GM23248 (cell line): ENCODE data around the gene UBAC1. TPM values are rescaled to one million over a fixed set of nuclear protein-coding genes. Genes with fewer than 3 reads are reported as not detected.

Source experiments
- DNase-seq: peaks from one replicate; pipeline ENCODE4 v3.0.0-alpha.2; 2015
- H2AFZ ChIP-seq: fragments of 200-600 bp; sonication (generic); 2 replicates; pipeline ENCODE4 v1.6.1; 2016; ENCODE audit warnings: antibody characterized with exemption
- H3F3A ChIP-seq: fragments of 200-600 bp; sonication (generic); 2 replicates; pipeline ENCODE4 v1.6.1; 2016; ENCODE audit warnings: mild to moderate bottlenecking, antibody characterized with exemption, mixed run types; ENCODE audit not compliant: insufficient read depth
- H3K27ac ChIP-seq: fragments of 200-600 bp; sonication (generic); 2 replicates; pipeline ENCODE4 v1.5.1; 2016; ENCODE audit warnings: mild to moderate bottlenecking
- H3K27me3 ChIP-seq: fragments of 200-600 bp; sonication (generic); replicated peaks from 2 replicates; pipeline ENCODE4 v1.6.1; 2016; ENCODE audit warnings: mild to moderate bottlenecking; ENCODE audit not compliant: insufficient read depth
- H3K36me3 ChIP-seq: fragments of 200-600 bp; sonication (generic); 2 replicates; pipeline ENCODE4 v1.6.1; 2016; ENCODE audit warnings: low read depth, mild to moderate bottlenecking
- H3K4me1 ChIP-seq: fragments of 200-600 bp; sonication (generic); 2 replicates; pipeline ENCODE4 v1.6.1; 2016; ENCODE audit warnings: mild to moderate bottlenecking; ENCODE audit not compliant: insufficient read depth
- H3K4me2 ChIP-seq: fragments of 200-600 bp; sonication (generic); one replicate; pipeline ENCODE4 v1.6.1; 2016; ENCODE audit warnings: mild to moderate bottlenecking; ENCODE audit not compliant: unreplicated experiment
- H3K4me3 ChIP-seq: fragments of 200-600 bp; sonication (generic); 2 replicates; pipeline ENCODE4 v1.5.1; 2016; ENCODE audit warnings: mild to moderate bottlenecking
- H3K79me2 ChIP-seq: fragments of 200-600 bp; sonication (generic); 2 replicates; pipeline ENCODE4 v1.6.1; 2016; ENCODE audit warnings: mild to moderate bottlenecking; ENCODE audit not compliant: insufficient read depth
- H3K9ac ChIP-seq: fragments of 200-600 bp; sonication (generic); 2 replicates; pipeline ENCODE4 v1.6.1; 2016; ENCODE audit warnings: mild to moderate bottlenecking
- H3K9me2 ChIP-seq: fragments of 200-600 bp; sonication (generic); 2 replicates; pipeline ENCODE4 v1.6.1; 2016; ENCODE audit warnings: mixed run types, mild to moderate bottlenecking, moderate library complexity; ENCODE audit not compliant: insufficient read depth
- H3K9me3 ChIP-seq: fragments of 200-600 bp; sonication (generic); one replicate; pipeline ENCODE4 v1.6.1; 2017; ENCODE audit warnings: low read depth
- H4K20me1 ChIP-seq: fragments of 200-600 bp; sonication (generic); 2 replicates; pipeline ENCODE4 v1.6.0; 2016; ENCODE audit not compliant: insufficient read depth
- EZH2 ChIP-seq: fragments of 200-600 bp; sonication (generic); IDR thresholded peaks from 2 replicates; pipeline ENCODE4 v1.6.1; 2018; ENCODE audit warnings: antibody characterized with exemption, mild to moderate bottlenecking; ENCODE audit not compliant: insufficient read depth, poor library complexity, severe bottlenecking
- EZH2phosphoT487 ChIP-seq: fragments of 200-600 bp; sonication (generic); IDR thresholded peaks from 2 replicates; pipeline ENCODE4 v1.6.1; 2018; ENCODE audit warnings: antibody characterized with exemption, moderate library complexity, mild to moderate bottlenecking, low read depth; ENCODE audit not compliant: insufficient read depth
- WGBS, 2 experiments: methylation state at CpG; one replicate each; pipeline ENCODE4 v1.1.6; 2015 to 2017; ENCODE audit warnings: low lambda C conversion rate in 2 of 2, low coverage in 1 of 2; ENCODE audit errors: missing lambda C conversion rate in 2 of 2; 5-methylcytosine and 5-hydroxymethylcytosine counted together
- in situ Hi-C: fragments of 300-500 bp; cut with MboI; formaldehyde crosslinking; loops from 2 replicates; pipeline ENCODE4 v1.15.0; 2020
- polyA plus RNA-seq: library from polyadenylated mRNA; unstranded; fragments of >200 nt; fragmentation: Nextera tagmentation; extraction: Ambion mirVana; gene quantifications from 2 replicates; pipeline ENCODE4 v1.2.1, GENCODE V29; 2016
- total RNA-seq: library from RNA; depleted of rRNA; stranded (reverse); fragments of >200 nt; shearing (Covaris generic); gene quantifications from 2 replicates; pipeline ENCODE4 v1.2.3, GENCODE V29; 2014

The UBAC1 gene
- total and polyA plus RNA-seq, 2 experiments from 2014 or later: 29.4 to 45.9 TPM

- no peak overlapping the region for H3K4me3 ChIP-seq
- H3K4me1 ChIP-seq: peaks cover 18% of the 10 kb centered on the region
Measured at GRCh38 chr9:135888126-135888765, 72.9 kb downstream of the UBAC1 start.

GRCh38 chr9:135887585-135888050 lies 73.6 kb downstream of the UBAC1 start:
- no peaks in the 10 kb centered on the region for H3F3A ChIP-seq
- no peak overlapping the region for H3K4me2 ChIP-seq
- no peak overlapping the region for H3K4me3 ChIP-seq
- peaks cover 18% of the 10 kb centered on the region for H3K4me1 ChIP-seq
- H3K9me2 ChIP-seq: no peaks in the 10 kb centered on the region
- peaks cover 98% of the 10 kb centered on the region for H3K79me2 ChIP-seq
- no peak overlapping the region for H3K27ac ChIP-seq
- H3K9me3 ChIP-seq: no peaks in the 10 kb centered on the region
- H4K20me1 ChIP-seq: peaks cover 15% of the 10 kb centered on the region; the same call in 1 of the 2 replicates
- no peak for DNase-seq
- TF ChIP-seq EZH2 (no peak), EZH2phosphoT487 (no peak)
- in situ Hi-C loops: no loop called here
- H3K27me3 ChIP-seq: no peaks in the 10 kb centered on the region
- H3K9ac ChIP-seq: no peak overlapping the region
- H2AFZ ChIP-seq: no peak overlapping the region
- no peaks in the 10 kb centered on the region for H3K36me3 ChIP-seq
- WGBS, 2 experiments: 90 to 92% methylated on average over 12 of the region's 12 CpGs

More at GRCh38 chr9:135888126-135888765, 72.9 kb downstream of the UBAC1 start:
- no peak overlapping the region for H3K4me2 ChIP-seq
- DNase-seq: no peak
- peaks cover 21% of the 10 kb centered on the region for H4K20me1 ChIP-seq
- no peaks in the 10 kb centered on the region for H3K9me3 ChIP-seq
- no peaks in the 10 kb centered on the region for H3K36me3 ChIP-seq
- TF ChIP-seq EZH2phosphoT487 (no peak), EZH2 (no peak)
- no peaks in the 10 kb centered on the region for H3K9me2 ChIP-seq
- no peak overlapping the region for H3K27ac ChIP-seq
- no peak overlapping the region for H3K9ac ChIP-seq
- in situ Hi-C loops: no loop called here
- no peak overlapping the region for H2AFZ ChIP-seq
- 96 to 97% methylated on average over 22 of the region's 22 CpGs for WGBS, 2 experiments
- H3K27me3 ChIP-seq: no peaks in the 10 kb centered on the region
- peaks cover 98% of the 10 kb centered on the region for H3K79me2 ChIP-seq
- H3F3A ChIP-seq: no peaks in the 10 kb centered on the region

GRCh38 chr9:135887021-135887507 lies 74.1 kb downstream of the UBAC1 start:
- no peak overlapping the region for H3K27ac ChIP-seq
- peak; percentile 37 for DNase-seq

GRCh38 chr9:135886147-135886981 lies 74.8 kb downstream of the UBAC1 start:
- H3K9me2 ChIP-seq: no peaks in the 10 kb centered on the region
- H4K20me1 ChIP-seq: peaks cover 11% of the 10 kb centered on the region; the same call in 1 of the 2 replicates
- peaks cover 18% of the 10 kb centered on the region for H3K4me1 ChIP-seq
- H3K27me3 ChIP-seq: no peaks in the 10 kb centered on the region
- in situ Hi-C loops: no loop called here
- no peak for DNase-seq
- H3F3A ChIP-seq: no peaks in the 10 kb centered on the region
- H3K9me3 ChIP-seq: no peaks in the 10 kb centered on the region
- H3K4me3 ChIP-seq: no peak overlapping the region
- H3K27ac ChIP-seq: no peak overlapping the region
- H3K36me3 ChIP-seq: no peaks in the 10 kb centered on the region
- H3K9ac ChIP-seq: no peak overlapping the region
- H3K4me2 ChIP-seq: no peak overlapping the region
- peaks cover 98% of the 10 kb centered on the region for H3K79me2 ChIP-seq
- WGBS, 2 experiments: 97 to 99% methylated on average over 21 of the region's 21 CpGs
- no peak overlapping the region for H2AFZ ChIP-seq
- TF ChIP-seq EZH2 (no peak), EZH2phosphoT487 (no peak)

More at GRCh38 chr9:135887021-135887507, 74.1 kb downstream of the UBAC1 start:
- in situ Hi-C loops: no loop called here
- TF ChIP-seq EZH2: no peak
- TF ChIP-seq EZH2phosphoT487: no peak
- no peak overlapping the region for H3K9ac ChIP-seq
- H2AFZ ChIP-seq: no peak overlapping the region
- H3K4me1 ChIP-seq: peaks cover 18% of the 10 kb centered on the region
- 70 to 74% methylated on average over 18 of the region's 18 CpGs for WGBS, 2 experiments
- H3K27me3 ChIP-seq: no peaks in the 10 kb centered on the region
- no peak overlapping the region for H3K4me3 ChIP-seq
- H3K79me2 ChIP-seq: peaks cover 98% of the 10 kb centered on the region
- H3F3A ChIP-seq: no peaks in the 10 kb centered on the region
- no peaks in the 10 kb centered on the region for H3K36me3 ChIP-seq
- H3K9me2 ChIP-seq: no peaks in the 10 kb centered on the region
- peaks cover 11% of the 10 kb centered on the region; the same call in 1 of the 2 replicates for H4K20me1 ChIP-seq
- H3K4me2 ChIP-seq: no peak overlapping the region
- H3K9me3 ChIP-seq: no peaks in the 10 kb centered on the region
